ENCODE measurements around the gene MAP3K13.
"Not testable (repeated sequence)": the region's sequence is repeated elsewhere in the genome, so short reads cannot be mapped to it uniquely, and the experiment has no call there.

MAP3K13 gene

GRCh38 chr3:185399737-185400667 lies 37.1 kb downstream of the MAP3K13 start:
- no peak for DNase-seq (ENCODE audit: low read depth)

- DNase-seq (ENCODE audit: low read depth): no peak
Measured at GRCh38 chr3:185400866-185401265, 37.9 kb downstream of the MAP3K13 start.

- no peak for DNase-seq (ENCODE audit: low read depth)
Measured at GRCh38 chr3:185401319-185401955, 38.5 kb downstream of the MAP3K13 start.

- DNase-seq (ENCODE audit: low read depth): no peak
Measured at GRCh38 chr3:185402561-185402960, 39.6 kb downstream of the MAP3K13 start.

GRCh38 chr3:185403002-185403401 lies 40.1 kb downstream of the MAP3K13 start:
- no peak for DNase-seq (ENCODE audit: low read depth)

GRCh38 chr3:185405243-185405642 lies 42.3 kb downstream of the MAP3K13 start:
- DNase-seq (ENCODE audit: low read depth): no peak

GRCh38 chr3:185405664-185406063 lies 42.7 kb downstream of the MAP3K13 start:
- no peak for DNase-seq (ENCODE audit: low read depth)

GRCh38 chr3:185406121-185406620 lies 43.2 kb downstream of the MAP3K13 start:
- no peak for DNase-seq (ENCODE audit: low read depth)

- no peak for DNase-seq (ENCODE audit: low read depth)
Measured at GRCh38 chr3:185409957-185410356, 47.0 kb downstream of the MAP3K13 start.

- no peak for DNase-seq (ENCODE audit: low read depth)
Measured at GRCh38 chr3:185411133-185411532, 48.2 kb downstream of the MAP3K13 start.

GRCh38 chr3:185416513-185416912 lies 53.6 kb downstream of the MAP3K13 start:
- DNase-seq (ENCODE audit: low read depth): no peak

- DNase-seq (ENCODE audit: low read depth): not testable (repeated sequence)
Measured at GRCh38 chr3:185418561-185418977, 55.6 kb downstream of the MAP3K13 start.

GRCh38 chr3:185420762-185421161 lies 57.8 kb downstream of the MAP3K13 start:
- no peak for DNase-seq (ENCODE audit: low read depth)

- DNase-seq (ENCODE audit: low read depth): no peak
Measured at GRCh38 chr3:185421577-185422232, 58.8 kb downstream of the MAP3K13 start.

GRCh38 chr3:185422677-185423076 lies 59.7 kb downstream of the MAP3K13 start:
- no peak for DNase-seq (ENCODE audit: low read depth)

GRCh38 chr3:185423178-185423577 lies 60.2 kb downstream of the MAP3K13 start:
- no peak for DNase-seq (ENCODE audit: low read depth)

GRCh38 chr3:185424435-185424834 lies 61.5 kb downstream of the MAP3K13 start:
- DNase-seq (ENCODE audit: low read depth): no peak

- DNase-seq (ENCODE audit: low read depth): no peak
Measured at GRCh38 chr3:185430375-185430774, 67.4 kb downstream of the MAP3K13 start.

- no peak for DNase-seq (ENCODE audit: low read depth)
Measured at GRCh38 chr3:185439745-185440466, 77.0 kb downstream of the MAP3K13 start.

- no peak for DNase-seq (ENCODE audit: low read depth)
Measured at GRCh38 chr3:185442031-185442430, 79.1 kb downstream of the MAP3K13 start.

- no peak for DNase-seq (ENCODE audit: low read depth)
Measured at GRCh38 chr3:185444329-185444728, 81.4 kb downstream of the MAP3K13 start.

GRCh38 chr3:185448107-185448506 lies 85.2 kb downstream of the MAP3K13 start:
- DNase-seq (ENCODE audit: low read depth): no peak
